Measurements from ENCODE around the gene OR13C8.

OR13C8 gene

GRCh38 chr9:104556830-104557634 lies 11.9 kb upstream of the OR13C8 start:
- WGBS (ENCODE audit: extremely low coverage, insufficient coverage, insufficient read length) = no CpG with 5 or more reads among the region's 8 CpGs

GRCh38 chr9:104564358-104564757 lies 4.6 kb upstream of the OR13C8 start:
- Histone ChIP-seq H3K79me1 (ENCODE audit: low read length) (no peaks in the 10 kb centered on the region), H4K91ac (ENCODE audit: low read depth, low read length) (no peak overlapping the region), H2AK5ac (ENCODE audit: low read length) (no peak overlapping the region), H4K8ac (ENCODE audit: low read depth, low read length) (no peak overlapping the region), H3K4me3 (ENCODE audit: low read depth, low read length) (no peak overlapping the region), H2BK12ac (ENCODE audit: low read length) (no peak overlapping the region), H3K4ac (ENCODE audit: low read depth, low read length) (no peak overlapping the region), H3K4me1 (ENCODE audit: control insufficient read depth in 1 of 2, insufficient read depth in 2 of 2, low read length in 2 of 2) (no peaks in the 10 kb centered on the region), H2BK120ac (ENCODE audit: insufficient read depth, low read length, poor library complexity) (no peak overlapping the region), H2BK5ac (ENCODE audit: low read depth, low read length, poor library complexity) (no peak overlapping the region), H3K4me2 (ENCODE audit: low read length) (no peak overlapping the region), H3K9me3 (ENCODE audit: insufficient read depth, low read depth, low read length) (no peaks in the 10 kb centered on the region), H3K27ac (ENCODE audit: low read depth, low read length) (no peak overlapping the region), H3K36me3 (ENCODE audit: control insufficient read depth in 1 of 2, insufficient read depth in 2 of 2, low read length in 2 of 2) (no peaks in the 10 kb centered on the region), H3K9ac (ENCODE audit: low read length) (no peak overlapping the region), H3K18ac (ENCODE audit: low read length) (no peak overlapping the region), H3K27me3 (ENCODE audit: insufficient read depth, low read length) (no peaks in the 10 kb centered on the region), H2AFZ (ENCODE audit: insufficient read depth, low read length, poor library complexity) (no peak overlapping the region), H3K79me2 (ENCODE audit: control insufficient read depth, insufficient read depth, low read length, poor library complexity) (no peaks in the 10 kb centered on the region), H3K23ac (ENCODE audit: low read length) (no peak overlapping the region), H4K12ac (ENCODE audit: low read depth, low read length) (no peak overlapping the region), H3K14ac (ENCODE audit: low read length) (no peak overlapping the region)
- no CpG with 5 or more reads among the region's 1 CpG for WGBS (ENCODE audit: extremely low coverage, insufficient coverage, insufficient read length)
- DNase-seq = no peak

More at GRCh38 chr9:104556830-104557634, 11.9 kb upstream of the OR13C8 start:
- Histone ChIP-seq H4K12ac (ENCODE audit: low read depth, low read length) (no peak overlapping the region), H4K91ac (ENCODE audit: low read depth, low read length) (no peak overlapping the region), H2BK120ac (ENCODE audit: insufficient read depth, low read length, poor library complexity) (no peak overlapping the region), H3K14ac (ENCODE audit: low read length) (no peak overlapping the region), H2BK5ac (ENCODE audit: low read depth, low read length, poor library complexity) (no peak overlapping the region), H2AFZ (ENCODE audit: insufficient read depth, low read length, poor library complexity) (no peak overlapping the region), H3K23ac (ENCODE audit: low read length) (no peak overlapping the region), H2AK5ac (ENCODE audit: low read length) (no peak overlapping the region), H3K27ac (ENCODE audit: low read depth, low read length) (no peak overlapping the region), H3K4ac (ENCODE audit: low read depth, low read length) (no peak overlapping the region), H4K8ac (ENCODE audit: low read depth, low read length) (no peak overlapping the region), H3K4me3 (ENCODE audit: low read depth, low read length) (no peak overlapping the region), H3K4me1 (ENCODE audit: control insufficient read depth in 1 of 2, insufficient read depth in 2 of 2, low read length in 2 of 2) (peaks cover 0 to 6% of the 10 kb centered on the region in 2 experiments), H3K4me2 (ENCODE audit: low read length) (no peak overlapping the region), H3K27me3 (ENCODE audit: insufficient read depth, low read length) (no peaks in the 10 kb centered on the region), H3K79me1 (ENCODE audit: low read length) (no peaks in the 10 kb centered on the region), H3K9me3 (ENCODE audit: insufficient read depth, low read depth, low read length) (no peaks in the 10 kb centered on the region), H3K18ac (ENCODE audit: low read length) (no peak overlapping the region), H3K9ac (ENCODE audit: low read length) (no peak overlapping the region), H3K36me3 (ENCODE audit: control insufficient read depth in 1 of 2, insufficient read depth in 2 of 2, low read length in 2 of 2) (no peaks in the 10 kb centered on the region), H2BK12ac (ENCODE audit: low read length) (no peak overlapping the region), H3K79me2 (ENCODE audit: control insufficient read depth, insufficient read depth, low read length, poor library complexity) (no peaks in the 10 kb centered on the region)
- no peak for DNase-seq

GRCh38 chr9:104572612-104573011 lies 3.6 kb downstream of the OR13C8 start:
- Histone ChIP-seq H3K9me3 (ENCODE audit: insufficient read depth, low read depth, low read length) (no peaks in the 10 kb centered on the region), H3K79me2 (ENCODE audit: control insufficient read depth, insufficient read depth, low read length, poor library complexity) (no peaks in the 10 kb centered on the region), H3K36me3 (ENCODE audit: control insufficient read depth in 1 of 2, insufficient read depth in 2 of 2, low read length in 2 of 2) (no peaks in the 10 kb centered on the region), H3K4ac (ENCODE audit: low read depth, low read length) (no peak overlapping the region), H3K27ac (ENCODE audit: low read depth, low read length) (no peak overlapping the region), H2BK120ac (ENCODE audit: insufficient read depth, low read length, poor library complexity) (no peak overlapping the region), H3K79me1 (ENCODE audit: low read length) (no peaks in the 10 kb centered on the region), H3K9ac (ENCODE audit: low read length) (no peak overlapping the region), H3K18ac (ENCODE audit: low read length) (no peak overlapping the region), H2BK12ac (ENCODE audit: low read length) (no peak overlapping the region), H4K91ac (ENCODE audit: low read depth, low read length) (no peak overlapping the region), H2AK5ac (ENCODE audit: low read length) (no peak overlapping the region), H3K14ac (ENCODE audit: low read length) (no peak overlapping the region), H4K12ac (ENCODE audit: low read depth, low read length) (no peak overlapping the region), H2AFZ (ENCODE audit: insufficient read depth, low read length, poor library complexity) (no peak overlapping the region), H3K4me1 (ENCODE audit: control insufficient read depth in 1 of 2, insufficient read depth in 2 of 2, low read length in 2 of 2) (no peaks in the 10 kb centered on the region), H3K27me3 (ENCODE audit: insufficient read depth, low read length) (no peaks in the 10 kb centered on the region), H2BK5ac (ENCODE audit: low read depth, low read length, poor library complexity) (no peak overlapping the region), H3K4me3 (ENCODE audit: low read depth, low read length) (no peak overlapping the region), H3K4me2 (ENCODE audit: low read length) (no peak overlapping the region), H4K8ac (ENCODE audit: low read depth, low read length) (no peak overlapping the region), H3K23ac (ENCODE audit: low read length) (no peak overlapping the region)
- WGBS (ENCODE audit: extremely low coverage, insufficient coverage, insufficient read length) = no CpG with 5 or more reads among the region's 1 CpG
- DNase-seq = no peak

- Histone ChIP-seq H4K12ac (ENCODE audit: low read depth, low read length) (no peak overlapping the region), H3K27me3 (ENCODE audit: insufficient read depth, low read length) (no peaks in the 10 kb centered on the region), H4K8ac (ENCODE audit: low read depth, low read length) (no peak overlapping the region), H3K18ac (ENCODE audit: low read length) (no peak overlapping the region), H3K4me2 (ENCODE audit: low read length) (no peak overlapping the region), H3K9ac (ENCODE audit: low read length) (no peak overlapping the region), H3K4me1 (ENCODE audit: control insufficient read depth in 1 of 2, insufficient read depth in 2 of 2, low read length in 2 of 2) (no peaks in the 10 kb centered on the region), H2BK12ac (ENCODE audit: low read length) (no peak overlapping the region), H2AFZ (ENCODE audit: insufficient read depth, low read length, poor library complexity) (no peak overlapping the region), H3K4ac (ENCODE audit: low read depth, low read length) (no peak overlapping the region), H2BK120ac (ENCODE audit: insufficient read depth, low read length, poor library complexity) (no peak overlapping the region), H3K4me3 (ENCODE audit: low read depth, low read length) (no peak overlapping the region), H3K27ac (ENCODE audit: low read depth, low read length) (no peak overlapping the region), H3K14ac (ENCODE audit: low read length) (no peak overlapping the region), H2AK5ac (ENCODE audit: low read length) (no peak overlapping the region), H3K79me2 (ENCODE audit: control insufficient read depth, insufficient read depth, low read length, poor library complexity) (no peaks in the 10 kb centered on the region), H3K23ac (ENCODE audit: low read length) (no peak overlapping the region), H3K36me3 (ENCODE audit: control insufficient read depth in 1 of 2, insufficient read depth in 2 of 2, low read length in 2 of 2) (no peaks in the 10 kb centered on the region), H3K9me3 (ENCODE audit: insufficient read depth, low read depth, low read length) (no peaks in the 10 kb centered on the region), H3K79me1 (ENCODE audit: low read length) (no peaks in the 10 kb centered on the region), H2BK5ac (ENCODE audit: low read depth, low read length, poor library complexity) (no peak overlapping the region), H4K91ac (ENCODE audit: low read depth, low read length) (no peak overlapping the region)
- DNase-seq = no peak
- WGBS (ENCODE audit: extremely low coverage, insufficient coverage, insufficient read length) = no CpG with 5 or more reads among the region's 2 CpGs
Observed at GRCh38 chr9:104575456-104575855, 6.5 kb downstream of the OR13C8 start.

All from trophoblast cell (in vitro differentiated cells and primary cell).